Stimulated activated effector memory CD8-positive, alpha-beta T cell treated with anti-CD3 and anti-CD28 coated beads, Interleukin-12 subunit alpha, Interleukin-12 subunit beta, amount 100 ng/mL, for 72 hours (primary cell): Measurements from ENCODE around the gene UNC93B1.

Experiments
- ATAC-seq: fragments of 150-1000 bp; cut with Tn5 transposase; 2 replicates; pipeline ENCODE4 v1.10.0; 2021
- DNase-seq, 2 donors: peaks; one replicate each; pipeline ENCODE4 v3.0.0; 2021 to 2022; ENCODE audit warnings: low spot score in 2 of 2
- H3K27ac Mint-ChIP-seq: one replicate; pipeline ENCODE4 v1.8.0; 2022; ENCODE audit warnings: mild to moderate bottlenecking, mixed read lengths
- H3K36me3 Mint-ChIP-seq: one replicate; pipeline ENCODE4 v1.8.0; 2022; ENCODE audit warnings: mild to moderate bottlenecking, mixed read lengths
- H3K4me1 Mint-ChIP-seq: one replicate; pipeline ENCODE4 v1.8.0; 2022; ENCODE audit warnings: mixed read lengths
- H3K4me3 Mint-ChIP-seq: one replicate; pipeline ENCODE4 v1.8.0; 2022; ENCODE audit warnings: mild to moderate bottlenecking, mixed read lengths
- H3K9me3 Mint-ChIP-seq: one replicate; pipeline ENCODE4 v1.8.0; 2022; ENCODE audit warnings: mixed read lengths

Gene UNC93B1, protein sequence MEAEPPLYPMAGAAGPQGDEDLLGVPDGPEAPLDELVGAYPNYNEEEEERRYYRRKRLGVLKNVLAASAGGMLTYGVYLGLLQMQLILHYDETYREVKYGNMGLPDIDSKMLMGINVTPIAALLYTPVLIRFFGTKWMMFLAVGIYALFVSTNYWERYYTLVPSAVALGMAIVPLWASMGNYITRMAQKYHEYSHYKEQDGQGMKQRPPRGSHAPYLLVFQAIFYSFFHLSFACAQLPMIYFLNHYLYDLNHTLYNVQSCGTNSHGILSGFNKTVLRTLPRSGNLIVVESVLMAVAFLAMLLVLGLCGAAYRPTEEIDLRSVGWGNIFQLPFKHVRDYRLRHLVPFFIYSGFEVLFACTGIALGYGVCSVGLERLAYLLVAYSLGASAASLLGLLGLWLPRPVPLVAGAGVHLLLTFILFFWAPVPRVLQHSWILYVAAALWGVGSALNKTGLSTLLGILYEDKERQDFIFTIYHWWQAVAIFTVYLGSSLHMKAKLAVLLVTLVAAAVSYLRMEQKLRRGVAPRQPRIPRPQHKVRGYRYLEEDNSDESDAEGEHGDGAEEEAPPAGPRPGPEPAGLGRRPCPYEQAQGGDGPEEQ

DNA sequence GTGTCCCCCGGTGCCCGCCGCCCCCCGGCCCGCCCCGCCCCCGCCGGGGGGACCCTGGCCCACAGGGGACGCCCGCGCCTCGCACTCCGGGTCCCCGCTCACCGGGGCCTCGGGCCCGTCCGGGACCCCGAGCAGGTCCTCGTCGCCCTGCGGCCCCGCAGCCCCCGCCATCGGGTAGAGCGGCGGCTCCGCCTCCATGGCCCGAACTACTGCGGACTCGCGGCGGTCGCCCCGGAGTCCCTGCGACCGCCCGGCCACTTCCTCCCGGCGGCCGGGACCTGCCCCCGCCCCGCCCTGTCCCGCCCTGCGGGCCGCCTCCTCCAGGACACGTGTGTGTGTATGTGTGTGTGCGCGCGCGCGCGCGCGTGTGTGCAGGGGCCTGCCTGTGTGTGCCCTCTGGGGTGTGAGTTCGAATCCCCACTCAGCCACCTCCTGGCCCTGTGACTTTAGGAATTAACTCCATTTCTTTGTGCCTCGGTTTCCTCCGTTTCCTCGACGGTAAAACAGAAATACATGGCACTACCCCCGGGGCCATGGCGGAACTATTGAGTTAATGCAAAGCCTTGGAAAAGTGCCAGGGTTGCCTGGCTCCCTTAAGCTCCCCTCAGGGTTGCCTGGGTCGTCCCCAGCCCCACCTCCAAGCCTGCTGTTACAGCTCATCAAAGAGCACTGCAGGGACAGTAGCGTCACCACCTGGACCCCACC, at the start of gene UNC93B1:
Gene UNC93B1 (minus strand): TSS at position 252 of the 705 bp plus-strand sequence. CDS start 54 bp downstream, at position 198.
- DNase-seq (peak; percentile 64 to 86), ATAC-seq (peak; percentile 95)
- H3K4me1 Mint-ChIP-seq, result peaks cover 22% of the 10 kb centered on the region
- no peaks in the 10 kb centered on the region for H3K9me3 Mint-ChIP-seq
- H3K27ac Mint-ChIP-seq, result peak within 1 kb of the TSS; percentile 88
- H3K4me3 Mint-ChIP-seq, result peak within 1 kb of the TSS; percentile 76
- no peaks in the 10 kb centered on the region for H3K36me3 Mint-ChIP-seq

DNA sequence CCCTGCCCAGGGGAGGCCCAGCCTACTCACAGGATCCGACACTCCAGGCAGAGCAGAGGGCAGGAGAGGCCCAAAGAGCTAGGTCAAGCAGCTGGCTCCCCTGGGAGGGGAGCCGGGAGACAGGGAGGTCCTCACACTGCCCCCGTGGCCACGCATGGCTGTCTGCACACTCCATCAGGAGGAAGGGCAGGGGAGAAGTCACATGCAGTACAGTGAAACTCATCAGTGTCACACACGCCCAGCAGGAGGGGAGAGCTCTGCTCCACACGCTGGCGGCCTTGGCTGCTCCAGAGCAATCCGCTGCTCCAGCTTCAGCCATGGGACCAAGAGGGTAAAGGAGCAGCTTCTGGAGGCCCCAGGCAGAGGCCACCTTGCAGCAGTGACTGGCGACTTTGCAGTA, 49.2 kb upstream of the UNC93B1 start:
- ATAC-seq (no peak), DNase-seq (no peak)
- peak overlapping the region; percentile 80 for H3K27ac Mint-ChIP-seq
- H3K4me1 Mint-ChIP-seq, result no peaks in the 10 kb centered on the region
- no peaks in the 10 kb centered on the region for H3K9me3 Mint-ChIP-seq
- H3K36me3 Mint-ChIP-seq, result peaks cover 50% of the 10 kb centered on the region
- no peak overlapping the region for H3K4me3 Mint-ChIP-seq

DNA sequence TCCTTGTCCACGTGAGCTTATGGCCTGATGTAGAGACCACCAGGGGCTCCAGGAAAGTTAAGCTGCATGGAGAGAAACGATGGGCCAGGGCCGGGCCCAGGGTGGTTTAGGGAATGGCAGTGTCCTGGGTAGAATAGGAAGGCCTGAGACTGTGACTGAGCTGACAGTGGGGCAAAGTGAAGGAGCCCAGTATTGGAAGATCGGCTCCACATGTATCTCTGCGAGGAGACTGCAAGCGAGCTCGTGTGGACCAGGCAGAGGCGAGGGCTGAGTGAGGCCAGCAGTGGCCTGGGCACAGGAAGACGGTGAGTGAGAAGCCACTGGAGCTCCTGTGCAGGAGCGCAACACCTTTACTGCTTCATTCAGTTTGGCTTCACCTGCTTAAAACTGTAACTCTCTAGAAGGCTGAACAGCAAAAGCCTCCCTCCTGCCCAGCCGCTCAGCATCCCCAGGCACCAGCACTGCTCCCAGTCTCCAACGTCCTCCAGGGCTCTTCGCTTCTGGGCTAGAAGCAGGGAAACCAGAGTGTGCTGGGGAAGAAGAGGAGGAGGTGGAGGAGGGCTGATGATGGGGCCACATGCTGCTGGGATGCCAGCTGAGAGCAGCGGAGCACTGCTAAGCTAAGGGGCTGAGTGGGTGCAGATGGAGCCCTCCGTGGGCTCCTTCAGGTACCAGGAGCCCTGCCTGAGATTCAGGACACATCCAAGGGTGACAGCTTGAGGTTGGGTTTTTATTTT, 48.4 kb upstream of the UNC93B1 start:
- DNase-seq (no peak), ATAC-seq (no peak)
- H3K36me3 Mint-ChIP-seq, result peaks cover 58% of the 10 kb centered on the region
- no peaks in the 10 kb centered on the region for H3K9me3 Mint-ChIP-seq
- H3K4me3 Mint-ChIP-seq, result no peak overlapping the region
- no peaks in the 10 kb centered on the region for H3K4me1 Mint-ChIP-seq
- peak overlapping the region; percentile 66 for H3K27ac Mint-ChIP-seq

DNA sequence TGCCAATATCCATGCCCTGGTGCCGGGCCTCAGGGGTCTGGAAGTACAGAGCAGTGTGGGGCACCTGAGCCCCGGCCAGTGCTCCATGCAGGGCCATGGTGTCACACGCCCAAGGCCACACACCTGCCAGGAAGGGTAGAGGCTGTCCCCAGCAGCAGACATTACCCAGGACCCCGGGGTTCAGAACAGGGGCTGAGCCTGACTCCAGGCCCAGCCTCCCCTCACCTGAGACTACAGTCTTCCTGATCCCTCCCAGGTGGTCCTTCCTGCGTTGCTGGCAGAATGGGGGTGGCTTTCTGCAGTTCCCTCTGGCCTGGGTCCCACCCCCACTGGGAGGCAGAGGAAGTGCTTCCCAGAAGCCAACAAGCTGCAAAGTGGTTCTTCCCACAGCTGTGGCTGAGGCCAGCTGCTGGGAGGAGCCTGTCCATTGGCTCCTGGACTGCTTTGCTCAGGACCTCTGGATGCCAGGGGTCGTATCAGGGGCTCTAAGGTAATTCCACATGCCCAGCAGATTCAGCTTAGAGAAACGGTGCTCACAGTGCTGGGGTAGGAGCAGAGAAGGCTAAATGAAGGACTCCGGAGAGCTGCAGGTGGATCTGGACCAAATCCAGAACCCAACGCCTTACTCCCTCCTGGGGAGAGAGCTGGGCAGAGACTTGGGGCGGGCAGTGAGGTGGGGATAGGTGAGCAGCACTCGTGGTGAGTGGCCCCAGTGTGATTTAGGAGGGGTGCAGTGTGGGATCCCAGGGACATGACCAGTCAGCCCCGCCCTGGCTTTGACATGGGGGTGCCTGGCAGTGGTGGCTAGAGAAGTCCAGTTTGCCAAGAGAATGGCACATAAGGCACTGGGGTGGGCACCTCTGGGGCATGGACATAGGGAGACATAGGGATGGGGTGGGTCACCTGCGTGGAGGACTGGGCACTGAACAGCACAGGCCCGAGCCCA, 47.6 kb upstream of the UNC93B1 start:
- Mint-ChIP-seq H3K36me3 (peaks cover 67% of the 10 kb centered on the region), H3K9me3 (no peaks in the 10 kb centered on the region), H3K4me1 (no peaks in the 10 kb centered on the region), H3K27ac (peak overlapping the region; percentile 66), H3K4me3 (no peak overlapping the region)
- ATAC-seq, result no peak
- DNase-seq, result no peak

- ATAC-seq (no peak), DNase-seq (no peak)
- Mint-ChIP-seq H3K27ac (no peak overlapping the region), H3K9me3 (no peaks in the 10 kb centered on the region), H3K36me3 (peaks cover 77% of the 10 kb centered on the region), H3K4me1 (no peaks in the 10 kb centered on the region), H3K4me3 (no peak overlapping the region)
Observed at GRCh38 chr11:68050371-68050841, 46.5 kb upstream of the UNC93B1 start.

GRCh38 chr11:68049509-68050370, 45.8 kb upstream of the UNC93B1 start:
- H3K27ac Mint-ChIP-seq, result no peak overlapping the region
- peaks cover 82% of the 10 kb centered on the region for H3K36me3 Mint-ChIP-seq
- H3K4me3 Mint-ChIP-seq, result no peak overlapping the region
- no peaks in the 10 kb centered on the region for H3K4me1 Mint-ChIP-seq
- no peak for DNase-seq
- no peak for ATAC-seq
- no peaks in the 10 kb centered on the region for H3K9me3 Mint-ChIP-seq

DNA sequence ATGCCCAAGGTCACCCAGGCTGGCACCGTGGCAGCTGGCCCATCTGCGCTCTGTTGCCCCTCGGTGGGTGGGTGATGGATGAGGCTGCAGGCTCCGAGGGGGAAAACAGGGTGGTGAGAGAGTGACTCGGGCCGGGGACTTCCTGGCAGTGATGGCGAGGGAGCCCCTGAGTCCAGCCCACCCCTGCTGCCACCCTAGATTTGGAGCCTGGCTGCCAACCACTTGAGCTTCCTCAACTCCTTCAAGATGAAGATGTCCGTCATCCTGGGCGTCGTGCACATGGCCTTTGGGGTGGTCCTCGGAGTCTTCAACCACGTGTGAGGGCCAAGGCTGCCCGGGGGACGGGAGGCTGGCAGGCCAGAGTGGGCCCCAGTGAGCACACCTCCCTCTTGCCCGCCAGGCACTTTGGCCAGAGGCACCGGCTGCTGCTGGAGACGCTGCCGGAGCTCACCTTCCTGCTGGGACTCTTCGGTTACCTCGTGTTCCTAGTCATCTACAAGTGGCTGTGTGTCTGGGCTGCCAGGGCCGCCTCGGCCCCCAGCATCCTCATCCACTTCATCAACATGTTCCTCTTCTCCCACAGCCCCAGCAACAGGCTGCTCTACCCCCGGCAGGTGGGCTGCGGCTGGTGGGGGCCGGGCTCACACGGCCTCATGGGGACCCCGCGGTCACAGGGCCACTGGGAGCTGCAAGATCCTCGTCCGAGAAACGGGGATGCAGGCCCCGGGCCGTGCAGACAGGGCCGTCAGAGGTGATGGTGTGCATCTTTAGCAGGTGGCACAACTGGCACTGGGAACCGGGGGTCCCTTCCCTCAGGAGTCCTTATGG, 45.0 kb upstream of the UNC93B1 start:
- ATAC-seq, result no peak
- Mint-ChIP-seq H3K4me3 (no peak overlapping the region), H3K27ac (no peak overlapping the region), H3K4me1 (no peaks in the 10 kb centered on the region), H3K36me3 (peaks cover 82% of the 10 kb centered on the region), H3K9me3 (no peaks in the 10 kb centered on the region)
- no peak for DNase-seq

GRCh38 chr11:68047437-68048290, 43.8 kb upstream of the UNC93B1 start:
- H3K27ac Mint-ChIP-seq, result peak overlapping the region; percentile 26
- no peak for DNase-seq

DNA sequence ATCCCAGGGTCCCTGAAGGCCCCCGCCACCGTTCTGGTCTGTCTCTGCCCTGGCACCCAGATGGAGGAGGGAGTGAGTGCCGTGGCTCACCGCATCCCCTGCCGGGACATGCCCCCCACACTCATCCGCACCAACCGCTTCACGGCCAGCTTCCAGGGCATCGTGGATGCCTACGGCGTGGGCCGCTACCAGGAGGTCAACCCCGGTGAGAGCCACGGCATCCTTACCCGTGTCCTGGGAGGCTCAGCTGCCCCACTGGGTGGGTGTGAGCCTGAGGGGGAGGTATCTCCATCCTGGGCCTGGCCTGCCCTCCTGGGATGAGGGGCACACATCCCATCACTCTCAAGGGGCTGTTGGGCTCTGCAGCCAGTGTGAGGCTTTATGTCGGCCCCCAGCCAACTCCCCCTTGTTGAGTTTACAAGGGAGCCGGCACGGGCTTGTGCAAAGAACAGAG, 41.0 kb upstream of the UNC93B1 start:
- no peaks in the 10 kb centered on the region for H3K9me3 Mint-ChIP-seq
- H3K4me1 Mint-ChIP-seq, result peaks cover 18% of the 10 kb centered on the region
- peaks cover 65% of the 10 kb centered on the region for H3K36me3 Mint-ChIP-seq
- H3K4me3 Mint-ChIP-seq, result no peak overlapping the region
- H3K27ac Mint-ChIP-seq, result peak overlapping the region; percentile 20
- ATAC-seq (no peak), DNase-seq (no peak)

More at GRCh38 chr11:68047437-68048290, 43.8 kb upstream of the UNC93B1 start:
- ATAC-seq, result no peak
- peaks cover 72% of the 10 kb centered on the region for H3K36me3 Mint-ChIP-seq
- no peaks in the 10 kb centered on the region for H3K9me3 Mint-ChIP-seq
- no peaks in the 10 kb centered on the region for H3K4me1 Mint-ChIP-seq
- no peak overlapping the region for H3K4me3 Mint-ChIP-seq

- no peak for ATAC-seq
- Mint-ChIP-seq H3K4me3 (no peak overlapping the region), H3K9me3 (no peaks in the 10 kb centered on the region), H3K27ac (peak overlapping the region; percentile 20), H3K36me3 (peaks cover 65% of the 10 kb centered on the region), H3K4me1 (peaks cover 22% of the 10 kb centered on the region)
- DNase-seq, result no peak
Observed at GRCh38 chr11:68044145-68044813, 40.4 kb upstream of the UNC93B1 start.

GRCh38 chr11:68043349-68044144, 39.6 kb upstream of the UNC93B1 start:
- peaks cover 22% of the 10 kb centered on the region for H3K4me1 Mint-ChIP-seq
- DNase-seq, result no peak
- peaks cover 58% of the 10 kb centered on the region for H3K36me3 Mint-ChIP-seq
- H3K27ac Mint-ChIP-seq, result no peak overlapping the region
- H3K4me3 Mint-ChIP-seq, result no peak overlapping the region
- no peak for ATAC-seq
- H3K9me3 Mint-ChIP-seq, result no peaks in the 10 kb centered on the region
